ENCODE data around the gene ADAMTS17.

DNA sequence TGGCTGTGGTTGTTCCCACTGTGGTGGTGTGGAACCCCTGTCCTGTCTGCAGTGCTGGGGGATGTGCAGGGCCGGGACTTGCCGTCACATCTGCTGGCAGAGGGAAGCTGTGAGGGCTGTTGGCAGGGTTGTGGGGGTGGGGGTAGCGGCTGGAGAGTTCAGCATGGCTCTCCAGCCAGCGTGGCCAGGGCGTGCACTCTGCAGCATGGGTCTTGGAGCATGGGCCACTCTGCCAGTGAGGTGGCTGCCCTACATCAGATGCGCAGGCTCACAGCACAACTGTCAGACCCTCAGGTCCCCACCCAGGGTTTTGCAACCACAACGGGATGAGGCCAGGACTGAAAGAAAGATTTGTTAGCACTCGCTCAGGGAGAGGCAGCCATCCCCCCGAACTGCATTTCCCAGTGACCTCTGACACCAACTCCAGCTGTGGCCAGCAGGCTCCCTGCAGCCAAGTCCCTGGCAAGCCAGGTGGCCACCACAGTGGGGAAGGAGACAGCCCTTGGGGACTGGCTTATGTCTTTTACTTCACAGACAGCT is 370.8 kb downstream of the ADAMTS17 start:
- TF ChIP-seq SUZ12 (IDR thresholded peaks at IDR 0.05; ENCODE audit: extremely low read depth, insufficient read depth, insufficient read length), result no peak
- no peak for TF ChIP-seq YY1 (IDR thresholded peaks at IDR 0.05; ENCODE audit: insufficient read depth, insufficient read length)
